ENCODE data around the gene TTC7B.

TTC7B gene

GRCh38 chr14:90648421-90648820 lies 167.8 kb downstream of the TTC7B start:
- no peak overlapping the region for H2BK5ac ChIP-seq (ENCODE audit: low read length)
- H3K9me3 ChIP-seq (replicated peaks in 1 of 2; ENCODE audit: control insufficient read depth in 2 of 2, insufficient read depth in 1 of 2, low read depth in 1 of 2, low read length in 2 of 2), result no peaks in the 10 kb centered on the region
- no peak overlapping the region for H4K91ac ChIP-seq (ENCODE audit: low read depth, low read length, poor library complexity)
- peaks cover 25 to 28% of the 10 kb centered on the region in 2 donors for H3K4me1 ChIP-seq (ENCODE audit: control insufficient read depth in 2 of 2, insufficient read depth in 1 of 2, low read depth in 1 of 2, low read length in 2 of 2)
- H3K14ac ChIP-seq (ENCODE audit: low read length), result no peak overlapping the region
- H2BK15ac ChIP-seq (ENCODE audit: low read length), result no peak overlapping the region
- no peak overlapping the region for H2BK12ac ChIP-seq (ENCODE audit: low read length)
- no CpG with 5 or more reads among the region's 5 CpGs for WGBS, 2 donors (ENCODE audit: extremely low coverage in 2 of 2, insufficient read length in 2 of 2, insufficient replicate concordance in 1 of 2)
- no peak overlapping the region for H3K4ac ChIP-seq (ENCODE audit: low read length)
- H2BK120ac ChIP-seq (ENCODE audit: low read depth, low read length), result no peak overlapping the region
- H2AK5ac ChIP-seq (ENCODE audit: low read depth, low read length), result no peak overlapping the region
- H3K9ac ChIP-seq (ENCODE audit: low read depth, low read length, poor library complexity), result no peak overlapping the region
- H3K4me2 ChIP-seq (ENCODE audit: insufficient read depth, low read length, poor library complexity, severe bottlenecking), result no peak overlapping the region
- H3K23ac ChIP-seq (ENCODE audit: low read depth, low read length, poor library complexity), result no peak overlapping the region
- no peak overlapping the region for H4K8ac ChIP-seq (ENCODE audit: low read depth, low read length)
- no peaks in the 10 kb centered on the region for H3K79me1 ChIP-seq (ENCODE audit: low read depth, low read length)
- no peak overlapping the region for H3K27ac ChIP-seq (replicated peaks; ENCODE audit: low read length)
- DNase-seq (ENCODE audit: low spot score), result no peak
- no peak overlapping the region for H3K18ac ChIP-seq (ENCODE audit: low read length)
- no peak overlapping the region for H3K4me3 ChIP-seq (ENCODE audit: low read length in 2 of 2)
- H3K36me3 ChIP-seq (replicated peaks in 1 of 2; ENCODE audit: control insufficient read depth in 2 of 2, insufficient read depth in 2 of 2, low read length in 2 of 2), result peaks cover 3 to 30% of the 10 kb centered on the region in 2 donors
- H2AFZ ChIP-seq (ENCODE audit: low read length), result no peak overlapping the region
- H3K27me3 ChIP-seq (ENCODE audit: control insufficient read depth in 3 of 3, insufficient read depth in 3 of 3, low read depth in 1 of 3, low read length in 3 of 3), result no peaks in the 10 kb centered on the region

DNA sequence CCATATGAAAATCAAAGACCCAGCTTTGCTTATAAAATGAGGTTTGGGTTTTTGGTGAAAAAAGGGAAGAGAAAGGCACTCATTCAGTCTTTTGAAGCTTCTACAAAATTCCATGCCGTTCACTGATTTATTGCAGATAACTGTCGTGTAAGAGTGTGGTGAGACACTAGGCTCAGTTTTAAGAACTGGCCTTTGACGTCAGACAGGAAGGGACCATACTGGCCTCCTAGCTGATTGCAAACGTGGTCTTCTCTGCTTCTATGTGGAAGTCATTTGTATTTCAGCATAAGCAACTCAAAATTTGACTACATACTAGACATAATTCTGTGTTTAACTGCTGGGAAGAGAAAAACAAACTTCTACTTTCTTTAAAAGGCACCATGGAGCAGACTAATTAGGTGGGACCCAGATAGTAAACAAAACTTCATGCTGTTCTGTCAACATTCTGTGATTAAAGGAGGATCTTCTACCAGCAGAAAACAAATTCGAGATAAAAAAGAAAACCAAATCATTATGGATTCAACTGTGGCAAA lies 168.7 kb downstream of the TTC7B start:
- Histone ChIP-seq H3K4me2 (ENCODE audit: insufficient read depth, low read length, poor library complexity, severe bottlenecking) (no peak overlapping the region), H3K23ac (ENCODE audit: low read depth, low read length, poor library complexity) (no peak overlapping the region), H3K36me3 (replicated peaks in 1 of 2; ENCODE audit: control insufficient read depth in 2 of 2, insufficient read depth in 2 of 2, low read length in 2 of 2) (peaks cover 3 to 27% of the 10 kb centered on the region in 2 donors), H4K8ac (ENCODE audit: low read depth, low read length) (no peak overlapping the region), H2AK5ac (ENCODE audit: low read depth, low read length) (no peak overlapping the region), H2BK15ac (ENCODE audit: low read length) (no peak overlapping the region), H2BK12ac (ENCODE audit: low read length) (no peak overlapping the region), H3K4me1 (ENCODE audit: control insufficient read depth in 2 of 2, insufficient read depth in 1 of 2, low read depth in 1 of 2, low read length in 2 of 2) (peaks cover 25 to 36% of the 10 kb centered on the region in 2 donors), H3K27me3 (ENCODE audit: control insufficient read depth in 3 of 3, insufficient read depth in 3 of 3, low read depth in 1 of 3, low read length in 3 of 3) (no peaks in the 10 kb centered on the region), H3K4ac (ENCODE audit: low read length) (no peak overlapping the region), H2BK120ac (ENCODE audit: low read depth, low read length) (no peak overlapping the region), H3K14ac (ENCODE audit: low read length) (no peak overlapping the region), H2AFZ (ENCODE audit: low read length) (no peak overlapping the region), H3K9me3 (replicated peaks in 1 of 2; ENCODE audit: control insufficient read depth in 2 of 2, insufficient read depth in 1 of 2, low read depth in 1 of 2, low read length in 2 of 2) (no peaks in the 10 kb centered on the region), H3K4me3 (ENCODE audit: low read length in 2 of 2) (no peak overlapping the region), H3K79me1 (ENCODE audit: low read depth, low read length) (no peaks in the 10 kb centered on the region), H3K18ac (ENCODE audit: low read length) (no peak overlapping the region), H3K27ac (replicated peaks; ENCODE audit: low read length) (no peak overlapping the region), H4K91ac (ENCODE audit: low read depth, low read length, poor library complexity) (no peak overlapping the region), H3K9ac (ENCODE audit: low read depth, low read length, poor library complexity) (no peak overlapping the region), H2BK5ac (ENCODE audit: low read length) (no peak overlapping the region)
- no CpG with 5 or more reads among the region's 5 CpGs for WGBS, 2 donors (ENCODE audit: extremely low coverage in 2 of 2, insufficient read length in 2 of 2, insufficient replicate concordance in 1 of 2)
- DNase-seq (ENCODE audit: low spot score), result no peak

DNA sequence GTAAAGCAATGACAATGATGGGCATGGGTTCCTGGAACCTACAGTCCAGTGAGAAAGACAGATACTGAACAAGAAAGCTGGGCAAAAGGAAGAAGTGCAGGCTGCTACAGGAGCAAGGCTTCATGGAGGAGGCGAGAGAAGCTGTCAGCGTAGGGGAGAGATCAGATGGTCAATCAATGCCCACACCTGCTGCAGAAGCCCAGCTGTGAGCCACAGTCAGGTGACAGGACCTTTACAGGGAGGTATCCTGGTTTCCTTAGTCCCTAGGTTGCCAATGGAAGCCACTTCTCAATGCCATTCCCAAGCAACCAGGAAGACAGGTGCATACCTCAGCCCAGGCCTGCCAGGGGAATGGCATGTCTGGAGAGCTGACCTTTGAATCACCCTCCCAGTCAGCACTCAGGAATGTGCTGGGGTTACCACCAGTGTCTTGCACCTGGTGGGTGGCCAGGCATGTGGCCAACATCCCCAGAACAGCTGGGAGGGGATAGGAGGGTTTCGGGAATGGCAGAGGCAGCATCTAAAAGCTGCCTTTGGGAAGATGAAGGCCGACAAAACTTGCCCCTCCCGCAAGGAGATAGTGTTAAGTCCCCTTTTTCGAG lies 170.3 kb downstream of the TTC7B start:
- no peak for DNase-seq (ENCODE audit: low spot score)
- H3K4me3 ChIP-seq (ENCODE audit: low read length in 2 of 2), result no peak overlapping the region
- no CpG with 5 or more reads among the region's 6 CpGs for WGBS, 2 donors (ENCODE audit: extremely low coverage in 2 of 2, insufficient read length in 2 of 2, insufficient replicate concordance in 1 of 2)

DNA sequence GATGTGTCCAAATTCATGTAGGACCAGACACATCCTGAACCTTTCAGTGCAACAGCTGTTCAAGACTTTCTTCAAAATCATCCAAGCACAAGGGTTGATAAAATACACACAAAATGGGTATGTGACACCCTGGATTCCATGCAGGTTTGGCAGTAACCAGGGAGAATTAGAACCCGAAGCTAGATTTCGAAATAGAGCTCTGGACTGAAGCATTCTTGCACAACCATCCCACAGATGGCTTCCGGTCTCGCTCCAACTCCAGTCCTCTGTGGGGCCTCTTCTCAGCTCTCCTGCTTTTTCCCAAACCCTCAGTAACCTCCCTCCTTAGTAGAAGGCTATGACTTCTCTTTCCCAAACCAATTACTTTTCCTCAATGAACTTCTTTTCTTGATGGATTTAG lies 171.3 kb downstream of the TTC7B start:
- H2AK5ac ChIP-seq (ENCODE audit: low read depth, low read length), result no peak overlapping the region
- H3K23ac ChIP-seq (ENCODE audit: low read depth, low read length, poor library complexity), result no peak overlapping the region
- H3K4me1 ChIP-seq (ENCODE audit: control insufficient read depth in 2 of 2, insufficient read depth in 1 of 2, low read depth in 1 of 2, low read length in 2 of 2), result peaks cover 30 to 39% of the 10 kb centered on the region in 2 donors
- no peak overlapping the region for H3K4me2 ChIP-seq (ENCODE audit: insufficient read depth, low read length, poor library complexity, severe bottlenecking)
- peaks cover 0 to 16% of the 10 kb centered on the region in 2 donors for H3K36me3 ChIP-seq (replicated peaks in 1 of 2; ENCODE audit: control insufficient read depth in 2 of 2, insufficient read depth in 2 of 2, low read length in 2 of 2)
- H2BK5ac ChIP-seq (ENCODE audit: low read length), result no peak overlapping the region
- no peak overlapping the region for H2BK120ac ChIP-seq (ENCODE audit: low read depth, low read length)
- H3K27ac ChIP-seq (replicated peaks; ENCODE audit: low read length), result peak overlapping the region; percentile 69
- H2BK12ac ChIP-seq (ENCODE audit: low read length), result no peak overlapping the region
- H4K91ac ChIP-seq (ENCODE audit: low read depth, low read length, poor library complexity), result no peak overlapping the region
- H3K27me3 ChIP-seq (ENCODE audit: control insufficient read depth in 3 of 3, insufficient read depth in 3 of 3, low read depth in 1 of 3, low read length in 3 of 3), result no peaks in the 10 kb centered on the region
- H3K9me3 ChIP-seq (replicated peaks in 1 of 2; ENCODE audit: control insufficient read depth in 2 of 2, insufficient read depth in 1 of 2, low read depth in 1 of 2, low read length in 2 of 2), result no peaks in the 10 kb centered on the region
- H4K8ac ChIP-seq (ENCODE audit: low read depth, low read length), result no peak overlapping the region
- H2AFZ ChIP-seq (ENCODE audit: low read length), result no peak overlapping the region
- H3K18ac ChIP-seq (ENCODE audit: low read length), result no peak overlapping the region
- no peak overlapping the region for H3K4me3 ChIP-seq (ENCODE audit: low read length in 2 of 2)
- H2BK15ac ChIP-seq (ENCODE audit: low read length), result no peak overlapping the region
- H3K4ac ChIP-seq (ENCODE audit: low read length), result no peak overlapping the region
- no peak overlapping the region for H3K9ac ChIP-seq (ENCODE audit: low read depth, low read length, poor library complexity)
- H3K14ac ChIP-seq (ENCODE audit: low read length), result no peak overlapping the region
- no peaks in the 10 kb centered on the region for H3K79me1 ChIP-seq (ENCODE audit: low read depth, low read length)
- DNase-seq (ENCODE audit: low spot score), result no peak
- no CpG with 5 or more reads among the region's 4 CpGs for WGBS, 2 donors (ENCODE audit: extremely low coverage in 2 of 2, insufficient read length in 2 of 2, insufficient replicate concordance in 1 of 2)

More for the DNA sequence above, 170.3 kb downstream of the TTC7B start:
- Histone ChIP-seq H2BK5ac (ENCODE audit: low read length) (peak overlapping the region; percentile 56), H3K9me3 (replicated peaks in 1 of 2; ENCODE audit: control insufficient read depth in 2 of 2, insufficient read depth in 1 of 2, low read depth in 1 of 2, low read length in 2 of 2) (no peaks in the 10 kb centered on the region), H4K91ac (ENCODE audit: low read depth, low read length, poor library complexity) (no peak overlapping the region), H3K18ac (ENCODE audit: low read length) (peak overlapping the region; percentile 46), H3K9ac (ENCODE audit: low read depth, low read length, poor library complexity) (no peak overlapping the region), H4K8ac (ENCODE audit: low read depth, low read length) (no peak overlapping the region), H3K79me1 (ENCODE audit: low read depth, low read length) (no peaks in the 10 kb centered on the region), H3K4me1 (ENCODE audit: control insufficient read depth in 2 of 2, insufficient read depth in 1 of 2, low read depth in 1 of 2, low read length in 2 of 2) (peaks cover 27 to 35% of the 10 kb centered on the region in 2 donors), H2BK12ac (ENCODE audit: low read length) (no peak overlapping the region), H3K27ac (replicated peaks; ENCODE audit: low read length) (no peak overlapping the region), H2AFZ (ENCODE audit: low read length) (no peak overlapping the region), H3K14ac (ENCODE audit: low read length) (no peak overlapping the region), H3K36me3 (replicated peaks in 1 of 2; ENCODE audit: control insufficient read depth in 2 of 2, insufficient read depth in 2 of 2, low read length in 2 of 2) (peaks cover 3 to 22% of the 10 kb centered on the region in 2 donors), H2BK120ac (ENCODE audit: low read depth, low read length) (peak overlapping the region; percentile 4), H3K4ac (ENCODE audit: low read length) (no peak overlapping the region), H3K4me2 (ENCODE audit: insufficient read depth, low read length, poor library complexity, severe bottlenecking) (no peak overlapping the region), H2BK15ac (ENCODE audit: low read length) (peak overlapping the region; percentile 50), H3K27me3 (ENCODE audit: control insufficient read depth in 3 of 3, insufficient read depth in 3 of 3, low read depth in 1 of 3, low read length in 3 of 3) (no peaks in the 10 kb centered on the region), H3K23ac (ENCODE audit: low read depth, low read length, poor library complexity) (no peak overlapping the region), H2AK5ac (ENCODE audit: low read depth, low read length) (no peak overlapping the region)
